GM19238 (cell line): ENCODE data around the gene IRF2BP1.

Source experiments
- DNase-seq: peaks from one replicate; pipeline ENCODE4 v3.0.0; 2011; ENCODE audit warnings: low spot score; ENCODE audit not compliant: insufficient read length

IRF2BP1 gene

GRCh38 chr19:45885556-45886426, at the start of gene IRF2BP1:
TSS of gene IRF2BP1 (minus strand) at chr19:45886141. CDS start at chr19:45885774, 367 bp downstream.
- peak; percentile 93 for DNase-seq

GRCh38 chr19:45935267-45935666, 49.3 kb upstream of the IRF2BP1 start:
- no peak for DNase-seq

- no peak for DNase-seq
Observed at GRCh38 chr19:45934551-45935230, 48.8 kb upstream of the IRF2BP1 start.

- DNase-seq: no peak
Observed at GRCh38 chr19:45933759-45934158, 47.8 kb upstream of the IRF2BP1 start.

- no peak for DNase-seq
Observed at GRCh38 chr19:45931055-45931454, 45.1 kb upstream of the IRF2BP1 start.

GRCh38 chr19:45929247-45929646, 43.3 kb upstream of the IRF2BP1 start:
- DNase-seq: no peak

- peak; percentile 98 for DNase-seq
Observed at GRCh38 chr19:45927565-45928261, 41.8 kb upstream of the IRF2BP1 start.

- DNase-seq: no peak
Observed at GRCh38 chr19:45924891-45925447, 39.0 kb upstream of the IRF2BP1 start.

- DNase-seq: no peak
Observed at GRCh38 chr19:45922281-45922680, 36.3 kb upstream of the IRF2BP1 start.

GRCh38 chr19:45920458-45920857, 34.5 kb upstream of the IRF2BP1 start:
- no peak for DNase-seq

GRCh38 chr19:45919678-45920077, 33.7 kb upstream of the IRF2BP1 start:
- no peak for DNase-seq

GRCh38 chr19:45918721-45919120, 32.8 kb upstream of the IRF2BP1 start:
- no peak for DNase-seq

GRCh38 chr19:45917421-45918091, 31.6 kb upstream of the IRF2BP1 start:
- DNase-seq: no peak

- no peak for DNase-seq
Observed at GRCh38 chr19:45913874-45914830, 28.2 kb upstream of the IRF2BP1 start, which contains the start of gene NANOS2. TSS of gene NANOS2 (minus strand) at chr19:45914778. CDS start at chr19:45914693, 85 bp downstream.

GRCh38 chr19:45911291-45911690, 25.4 kb upstream of the IRF2BP1 start:
- no peak for DNase-seq

- no peak for DNase-seq
Observed at GRCh38 chr19:45908956-45909355, 23.0 kb upstream of the IRF2BP1 start.

GRCh38 chr19:45906221-45906620, 20.3 kb upstream of the IRF2BP1 start:
- DNase-seq: no peak

GRCh38 chr19:45905011-45905410, 19.1 kb upstream of the IRF2BP1 start:
- DNase-seq: no peak

GRCh38 chr19:45902651-45903625, 17.0 kb upstream of the IRF2BP1 start:
- peak; percentile 100 for DNase-seq
